ENCODE data around the gene MZT2A. TPM values are rescaled to one million over a fixed set of nuclear protein-coding genes. Genes with fewer than 3 reads are reported as not detected.
"Not testable (repeated sequence)": the region's sequence is repeated elsewhere in the genome, so short reads cannot be mapped to it uniquely, and the experiment has no call there.

The MZT2A gene
- total and polyA plus RNA-seq, 7 donors = 22.1 to 46.5 (median 34.0) TPM

GRCh38 chr2:131467722-131468121 lies 24.5 kb downstream of the MZT2A start:
- H3K9me3 ChIP-seq; ATAC-seq; H3K27me3 ChIP-seq (ENCODE audit: insufficient read depth in 3 of 3, low read length in 2 of 3); DNase-seq; H3K4me1 ChIP-seq; H3K4me3 ChIP-seq; intact Hi-C loops (cut with DNase I); H3K36me3 ChIP-seq (ENCODE audit: insufficient read depth in 1 of 2, low read depth in 1 of 2); H3K27ac ChIP-seq: not testable (repeated sequence)
- WGBS, 3 donors = 83 to 87% (median 87%) methylated on average over 9 to 10 of the region's 10 CpGs

DNA sequence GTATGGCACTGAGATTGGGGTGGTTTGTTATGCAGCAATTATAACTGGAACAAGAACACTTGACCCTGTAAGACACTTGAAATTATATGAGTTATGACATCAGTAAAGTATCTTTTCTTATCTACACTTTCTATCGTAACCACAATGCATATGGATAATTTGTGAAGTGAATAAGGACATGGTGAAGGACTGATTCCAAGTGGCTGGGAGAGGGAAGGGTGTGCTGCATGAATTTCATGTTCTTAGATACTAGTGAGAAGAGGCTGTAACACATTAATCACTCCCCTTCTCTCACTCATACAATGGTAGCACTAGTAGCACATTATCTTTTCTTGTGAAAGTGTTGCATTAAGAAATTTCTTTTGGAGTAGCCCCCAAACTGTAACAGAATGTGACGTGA lies 37.3 kb downstream of the MZT2A start:
- WGBS, 3 donors = 69 to 76% (median 74%) methylated on average over 1 to 2 of the region's 2 CpGs
- ATAC-seq; H3K27ac ChIP-seq; H3K36me3 ChIP-seq (ENCODE audit: insufficient read depth in 1 of 2, low read depth in 1 of 2); H3K4me1 ChIP-seq; intact Hi-C loops (cut with DNase I); H3K9me3 ChIP-seq; H3K4me3 ChIP-seq; DNase-seq: not testable (repeated sequence)
- H3K27me3 ChIP-seq (ENCODE audit: insufficient read depth in 3 of 3, low read length in 2 of 3) = peaks cover 0 to 11% (median 2%) of the 10 kb centered on the region in 3 donors

DNA sequence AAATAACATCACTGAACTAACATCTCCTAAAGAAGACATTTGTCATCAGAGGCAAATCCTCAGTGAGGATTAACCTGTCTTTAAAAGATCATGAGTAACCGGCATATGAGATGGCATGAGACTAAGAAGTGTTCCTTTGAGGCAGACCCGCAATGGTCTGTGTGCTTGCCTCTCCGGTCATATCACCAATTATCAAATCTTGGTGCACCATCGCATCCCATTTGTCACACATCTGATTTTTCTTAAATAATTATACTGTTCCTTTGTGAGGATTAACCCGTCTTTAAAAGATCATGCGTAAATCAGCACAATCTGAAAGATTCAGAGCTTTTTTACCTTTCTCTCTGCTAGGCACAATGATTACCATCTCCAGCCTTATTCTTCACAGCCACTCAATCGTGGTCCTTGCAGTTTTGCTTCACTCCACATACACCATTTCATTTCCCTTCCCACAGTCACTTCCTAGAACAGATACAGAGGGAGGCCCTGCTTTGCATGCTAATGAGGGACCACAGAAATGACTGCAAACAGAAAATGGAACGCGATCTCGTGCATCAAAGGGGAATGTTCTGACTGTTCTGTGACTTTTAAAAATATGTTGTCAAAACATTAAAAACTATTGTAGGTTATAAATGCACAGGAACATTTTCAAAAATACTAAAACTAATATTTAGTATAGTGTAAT lies 40.8 kb downstream of the MZT2A start:
- H3K9me3 ChIP-seq; DNase-seq; H3K4me3 ChIP-seq; H3K27ac ChIP-seq; H3K4me1 ChIP-seq; ATAC-seq; H3K36me3 ChIP-seq (ENCODE audit: insufficient read depth in 1 of 2, low read depth in 1 of 2); H3K27me3 ChIP-seq (ENCODE audit: insufficient read depth in 3 of 3, low read length in 2 of 3); intact Hi-C loops (cut with DNase I): not testable (repeated sequence)
- WGBS, 3 donors = 60 to 70% (median 66%) methylated on average over 6 to 9 of the region's 10 CpGs

GRCh38 chr2:131447981-131448380 lies 44.2 kb downstream of the MZT2A start:
- H3K27me3 ChIP-seq (ENCODE audit: insufficient read depth in 3 of 3, low read length in 2 of 3); H3K4me1 ChIP-seq; H3K27ac ChIP-seq; H3K36me3 ChIP-seq (ENCODE audit: insufficient read depth in 1 of 2, low read depth in 1 of 2); H3K4me3 ChIP-seq; ATAC-seq; DNase-seq; H3K9me3 ChIP-seq; intact Hi-C loops (cut with DNase I): not testable (repeated sequence)
- 65 to 84% (median 78%) methylated on average over 3 to 9 of the region's 9 CpGs for WGBS, 3 donors

DNA sequence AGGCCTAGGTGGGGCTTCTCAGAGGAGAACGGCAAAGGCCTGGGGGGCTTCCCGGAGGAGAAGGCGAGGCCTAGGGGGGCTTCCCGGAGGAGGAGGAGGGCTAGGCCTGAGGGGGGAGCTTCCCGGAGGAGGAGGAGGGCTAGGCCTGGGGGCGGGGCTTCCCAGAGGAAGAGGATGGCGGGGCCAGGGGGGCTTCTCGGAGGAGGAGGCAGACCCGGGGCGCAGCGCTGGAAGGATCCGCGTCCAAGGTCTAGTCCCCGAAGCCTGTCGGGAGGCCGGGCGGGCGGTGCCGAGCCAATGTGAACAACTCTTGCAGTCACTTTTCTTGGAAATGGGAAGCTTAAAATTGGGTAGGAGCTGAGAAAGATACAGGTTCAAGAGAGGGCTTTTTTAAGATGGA lies 46.3 kb downstream of the MZT2A start:
- H3K9me3 ChIP-seq = no peaks in the 10 kb centered on the region
- no peak for DNase-seq
- no peak for TF ChIP-seq CTCF (IDR thresholded peaks at IDR 0.05)
- no peak overlapping the region for H3K4me3 ChIP-seq
- no peak for ATAC-seq
- H3K4me1 ChIP-seq = no peaks in the 10 kb centered on the region
- intact Hi-C loops (cut with DNase I) = no loop called here
- H3K27me3 ChIP-seq (ENCODE audit: insufficient read depth in 3 of 3, low read length in 2 of 3) = no peaks in the 10 kb centered on the region
- 88 to 93% (median 89%) methylated on average over 15 to 19 of the region's 19 CpGs for WGBS, 3 donors
- no peak overlapping the region for H3K27ac ChIP-seq
- no peaks in the 10 kb centered on the region for H3K36me3 ChIP-seq (ENCODE audit: insufficient read depth in 1 of 2, low read depth in 1 of 2)

- 95 to 98% (median 95%) methylated on average over 18 to 21 of the region's 21 CpGs for WGBS, 3 donors
- H3K36me3 ChIP-seq (ENCODE audit: insufficient read depth in 1 of 2, low read depth in 1 of 2); H3K4me1 ChIP-seq; H3K27me3 ChIP-seq (ENCODE audit: insufficient read depth in 3 of 3, low read length in 2 of 3); H3K27ac ChIP-seq; H3K4me3 ChIP-seq; ATAC-seq; intact Hi-C loops (cut with DNase I); DNase-seq; H3K9me3 ChIP-seq: not testable (repeated sequence)
Observed at GRCh38 chr2:131445515-131445797, 46.7 kb downstream of the MZT2A start.

GRCh38 chr2:131444736-131445514 lies 47.3 kb downstream of the MZT2A start:
- ATAC-seq; DNase-seq; H3K27me3 ChIP-seq (ENCODE audit: insufficient read depth in 3 of 3, low read length in 2 of 3); H3K4me1 ChIP-seq; H3K9me3 ChIP-seq; intact Hi-C loops (cut with DNase I); H3K36me3 ChIP-seq (ENCODE audit: insufficient read depth in 1 of 2, low read depth in 1 of 2); H3K4me3 ChIP-seq; H3K27ac ChIP-seq: not testable (repeated sequence)
- 84 to 92% (median 90%) methylated on average over 54 to 85 of the region's 90 CpGs for WGBS, 3 donors

GRCh38 chr2:131440742-131441468 lies 51.3 kb downstream of the MZT2A start:
- ATAC-seq; DNase-seq; H3K27me3 ChIP-seq (ENCODE audit: insufficient read depth in 3 of 3, low read length in 2 of 3); H3K4me3 ChIP-seq; H3K9me3 ChIP-seq; H3K4me1 ChIP-seq; H3K36me3 ChIP-seq (ENCODE audit: insufficient read depth in 1 of 2, low read depth in 1 of 2); intact Hi-C loops (cut with DNase I); H3K27ac ChIP-seq: not testable (repeated sequence)
- WGBS, 3 donors = 68 to 75% (median 72%) methylated on average over 7 of the region's 7 CpGs
